Measurements from ENCODE around the gene KLK14. TPM values are rescaled to one million over a fixed set of nuclear protein-coding genes. Genes with fewer than 3 reads are reported as not detected.

The KLK14 gene
- polyA plus RNA-seq, 1 donor from 2014 or later: not detected

Other genes with a start within 250 kb of the KLK14 start
- not detected for gene KLK15, start 249.3 kb downstream of the KLK14 start, polyA plus RNA-seq
- not detected for gene KLK3, start 228.0 kb downstream of the KLK14 start, polyA plus RNA-seq
- not detected for gene KLK2, start 209.4 kb downstream of the KLK14 start, polyA plus RNA-seq
- not detected for gene KLK4, start 171.5 kb downstream of the KLK14 start, polyA plus RNA-seq
- not detected for gene KLK5, start 129.8 kb downstream of the KLK14 start, polyA plus RNA-seq
- not detected for gene KLK6, start 113.3 kb downstream of the KLK14 start, polyA plus RNA-seq
- gene KLK7, start 99.0 kb downstream of the KLK14 start, polyA plus RNA-seq: not detected
- gene KLK8, start 81.3 kb downstream of the KLK14 start, polyA plus RNA-seq: not detected
- gene KLK10, start 63.2 kb downstream of the KLK14 start, polyA plus RNA-seq: not detected
- gene KLK11, start 56.3 kb downstream of the KLK14 start, polyA plus RNA-seq: not detected
- gene KLK12, start 47.9 kb downstream of the KLK14 start, polyA plus RNA-seq: not detected
- gene KLK13, start 17.8 kb downstream of the KLK14 start, polyA plus RNA-seq: not detected
- 2.8 TPM for gene CTU1, start 25.5 kb upstream of the KLK14 start, polyA plus RNA-seq
- 0.21 TPM for gene SIGLEC9, start 42.0 kb upstream of the KLK14 start, polyA plus RNA-seq
- gene SIGLEC7, start 59.4 kb upstream of the KLK14 start, polyA plus RNA-seq: not detected
- gene CD33, start 142.2 kb upstream of the KLK14 start, polyA plus RNA-seq: 0.55 TPM
- gene SIGLECL1, start 168.2 kb upstream of the KLK14 start, polyA plus RNA-seq: not detected
- not detected for gene IGLON5, start 228.8 kb upstream of the KLK14 start, polyA plus RNA-seq

Measured in IgD-negative memory B cell (primary cell).